Measurements from ENCODE around the gene FAM9A.

DNA sequence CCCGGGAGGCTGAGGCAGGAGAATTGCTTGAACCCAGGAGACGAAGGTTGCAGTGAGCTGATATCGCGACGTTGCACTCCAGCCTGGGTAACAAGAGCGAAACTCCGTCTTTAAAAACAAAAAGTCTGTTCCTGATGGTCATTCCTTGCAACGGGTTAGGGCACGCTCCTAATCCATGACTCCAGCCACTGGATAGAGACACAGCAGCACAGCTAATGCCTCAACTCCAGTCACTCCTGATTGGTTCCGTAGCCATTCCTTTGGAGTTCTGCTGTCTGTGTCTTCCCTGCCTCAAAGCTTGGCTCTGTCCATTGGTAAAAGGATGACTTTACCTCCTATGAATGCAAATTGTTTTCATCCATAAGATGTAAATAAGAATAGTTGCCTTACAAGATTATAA lies 44.3 kb upstream of the FAM9A start:
- TF ChIP-seq EZH2phosphoT487 (IDR thresholded peaks at IDR 0.05; ENCODE audit: borderline replicate concordance, low read length): no peak
- no peak for TF ChIP-seq EZH2 (IDR thresholded peaks at IDR 0.05; ENCODE audit: low read length, unreplicated experiment)

Measured in PC-3 (cell line).